Dermis microvascular lymphatic vessel endothelial cell (primary cell): ENCODE data around the gene EEF1B2. TPM values are rescaled to one million over a fixed set of nuclear protein-coding genes. Genes with fewer than 3 reads are reported as not detected.

Source experiments
- total RNA-seq: library from RNA; depleted of rRNA; stranded (reverse); fragments of >200 nt; gene quantifications from 2 replicates; pipeline ENCODE4 v1.2.1, GENCODE V29; 2014

Gene EEF1B2
- total RNA-seq, 1 donor from 2014 or later = 497 TPM

Other genes with a start within 250 kb of the EEF1B2 start
- 6.0 and 7.0 TPM in 2 replicates for gene INO80D, start 73.7 kb upstream of the EEF1B2 start, total RNA-seq
- 102 and 121 TPM in 2 replicates for gene NDUFS1, start 451 bp upstream of the EEF1B2 start, total RNA-seq
- 8.2 and 12.0 TPM in 2 replicates for gene ZDBF2, start 114.8 kb downstream of the EEF1B2 start, total RNA-seq